ENCODE data around the gene SMAD3. TPM values are rescaled to one million over a fixed set of nuclear protein-coding genes. Genes with fewer than 3 reads are reported as not detected.

Gene SMAD3
- total and polyA plus RNA-seq, 2 of the 8 experiments (the other 6 are each of a cell fraction or from before 2014, with no cell fraction given) = 10.1 to 12.4 TPM

DNA sequence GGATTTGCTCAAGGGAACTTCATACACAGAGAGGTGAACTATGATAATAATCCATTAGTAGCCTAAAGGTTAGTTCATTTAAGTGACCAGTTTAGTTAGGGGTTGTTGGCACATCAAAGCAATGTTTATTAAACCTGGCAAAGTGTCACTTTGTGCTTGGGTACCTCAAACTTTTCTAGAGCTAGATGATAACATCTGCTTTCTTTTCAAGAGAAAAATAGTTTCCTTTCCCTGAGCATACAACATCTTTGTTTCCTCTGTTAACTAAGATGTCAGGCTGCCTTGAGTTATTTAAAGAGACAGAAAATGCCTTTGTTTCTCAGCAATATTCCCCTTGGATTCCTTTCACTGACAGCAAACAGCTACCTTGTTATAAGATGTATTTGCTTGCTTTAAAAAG, 26.7 kb upstream of the SMAD3 start:
- H2BK15ac ChIP-seq (ENCODE audit: low read length) = no peak overlapping the region
- H3K14ac ChIP-seq (ENCODE audit: insufficient read length) = no peak overlapping the region
- FAIRE-seq (no peak), DNase-seq (ENCODE audit: low read depth in 1 of 2, low spot score in 2 of 2) (no peak)
- no peak overlapping the region for H2AFZ ChIP-seq (ENCODE audit: low read length)
- no peak for TF ChIP-seq SP1 (IDR thresholded peaks at IDR 0.05; ENCODE audit: low read depth, low read length)
- no peak for TF ChIP-seq CTCF (IDR thresholded peaks at IDR 0.05; ENCODE audit: control extremely low read depth in 1 of 3, insufficient read depth in 1 of 3, low read depth in 1 of 3, low read length in 3 of 3)
- no peak for TF ChIP-seq SIX5 (IDR thresholded peaks at IDR 0.05; ENCODE audit: low read depth, low read length)
- H3K36me3 ChIP-seq (ENCODE audit: control insufficient read depth in 2 of 4, insufficient read depth in 4 of 4, low read length in 3 of 4) = no peaks in the 10 kb centered on the region
- no peak overlapping the region for H4K5ac ChIP-seq (ENCODE audit: insufficient read length, low read depth, low read length)
- H3K9ac ChIP-seq (replicated peaks in 1 of 4; ENCODE audit: extremely low read depth in 1 of 4, low read depth in 3 of 4, low read length in 3 of 4) = no peak overlapping the region
- H3K23ac ChIP-seq (ENCODE audit: insufficient read length) = no peak overlapping the region
- no peak overlapping the region for H4K91ac ChIP-seq (replicated peaks; ENCODE audit: insufficient read length, low read length)
- no peaks in the 10 kb centered on the region; the same call in 1 of the 2 replicates for H3K23me2 ChIP-seq (ENCODE audit: low read depth, low read length)
- no peak overlapping the region for H3K27ac ChIP-seq (ENCODE audit: low read depth, low read length)
- H3K56ac ChIP-seq (replicated peaks; ENCODE audit: insufficient read length, low read depth, low read length) = no peak overlapping the region
- H3K27me3 ChIP-seq (replicated peaks in 1 of 4; ENCODE audit: control insufficient read depth in 3 of 4, extremely low read depth in 1 of 4, insufficient read depth in 3 of 4, low read length in 3 of 4) = peaks cover 0 to 14% (median 10%) of the 10 kb centered on the region in 4 experiments; a peak in 5 of 7 replicates
- H3K4ac ChIP-seq (replicated peaks; ENCODE audit: insufficient read length, low read depth, low read length) = no peak overlapping the region
- no peaks in the 10 kb centered on the region for H3K79me1 ChIP-seq (ENCODE audit: low read depth, low read length)
- H2BK12ac ChIP-seq (ENCODE audit: low read depth, low read length) = no peak overlapping the region
- ChIA-PET CTCF (ENCODE audit: partially characterized antibody) (interaction anchor here (1.0 to 1.6 kb wide), 2 partner anchors 9 to 73 kb away, joined by 3 to 4 read pairs; no protein-coding TSS in a partner anchor), POLR2A (ENCODE audit: partially characterized antibody) (interaction anchor here (1.4 to 2.1 kb wide), 2 partner anchors 26 to 88 kb away, joined by 3 to 8 read pairs; no protein-coding TSS in a partner anchor)
- H2BK120ac ChIP-seq (replicated peaks; ENCODE audit: low read depth, low read length) = no peak overlapping the region
- H3K4me1 ChIP-seq (replicated peaks in 1 of 4; ENCODE audit: control insufficient read depth in 3 of 4, insufficient read depth in 4 of 4, low read length in 3 of 4) = peaks cover 10 to 30% (median 19%) of the 10 kb centered on the region in 4 experiments
- H2AK5ac ChIP-seq (ENCODE audit: low read depth, low read length) = no peak overlapping the region
- no peak overlapping the region for H3K18ac ChIP-seq (ENCODE audit: extremely low read depth, low read length)
- peak overlapping the region in 1 of 4 experiments; percentile 8; a peak in 1 of 8 replicates for H3K4me3 ChIP-seq (ENCODE audit: extremely low read depth in 1 of 4, insufficient read depth in 2 of 4, low read depth in 3 of 4, low read length in 4 of 4)
- H3K9me3 ChIP-seq (ENCODE audit: insufficient read depth in 2 of 2, low read depth in 1 of 2, low read length in 1 of 2) = no peaks in the 10 kb centered on the region
- H2BK20ac ChIP-seq (ENCODE audit: low read length) = no peak overlapping the region
- H3K4me2 ChIP-seq (ENCODE audit: insufficient read depth in 1 of 2, low read depth in 2 of 2, low read length in 2 of 2) = peak overlapping the region in 1 of 2 experiments; percentile 39; a peak in 1 of 4 replicates
- no peak overlapping the region for H4K8ac ChIP-seq (ENCODE audit: extremely low read depth, insufficient read depth, low read length)
- H2BK5ac ChIP-seq (ENCODE audit: low read depth, low read length) = no peak overlapping the region
- H3K79me2 ChIP-seq (ENCODE audit: control insufficient read depth in 1 of 2, insufficient read depth in 2 of 2, low read length in 2 of 2) = no peaks in the 10 kb centered on the region
- H4K20me1 ChIP-seq (replicated peaks in 1 of 2; ENCODE audit: control insufficient read depth in 1 of 2, insufficient read depth in 2 of 2, low read length in 2 of 2) = no peaks in the 10 kb centered on the region

All from H1 (cell line).